ENCODE results near the gene NTMT1. TPM values are rescaled to one million over a fixed set of nuclear protein-coding genes. Genes with fewer than 3 reads are reported as not detected.

The NTMT1 gene
- total and polyA plus RNA-seq, 2 experiments from 2014 or later, result 20.8 to 81.4 TPM

DNA sequence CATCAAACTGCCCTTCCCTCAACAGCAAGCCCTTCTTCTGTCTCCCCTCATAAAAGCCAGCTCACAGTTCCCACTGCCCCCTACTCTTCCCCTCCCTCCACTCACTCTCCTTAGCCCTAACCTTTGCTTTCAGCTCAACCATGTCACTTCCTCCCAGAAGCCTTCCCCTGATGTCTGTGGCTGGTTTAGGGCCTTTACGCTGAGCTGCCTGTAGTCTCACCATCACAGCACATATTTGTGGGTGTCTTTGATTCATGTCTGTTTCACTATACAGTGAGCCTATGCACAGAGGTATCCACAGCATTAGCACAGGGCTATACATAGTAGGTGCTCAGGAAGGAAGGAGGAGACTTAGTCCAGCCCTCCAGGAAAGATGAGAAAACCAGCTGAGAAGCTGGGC, 39.7 kb upstream of the NTMT1 start:
- Histone ChIP-seq H2AFZ (no peak overlapping the region), H3K36me3 (replicated peaks; ENCODE audit: insufficient read depth, low read depth) (no peaks in the 10 kb centered on the region), H3K27me3 (no peaks in the 10 kb centered on the region), H3K79me2 (no peaks in the 10 kb centered on the region), H3K4me1 (ENCODE audit: insufficient read depth) (peaks cover 10% of the 10 kb centered on the region), H3K9me2 (replicated peaks; ENCODE audit: insufficient read depth) (no peaks in the 10 kb centered on the region), H3K4me3 (no peak overlapping the region), H3K9me3 (ENCODE audit: low read depth) (no peaks in the 10 kb centered on the region), H3K27ac (no peak overlapping the region), H3K4me2 (no peak overlapping the region), H4K20me1 (ENCODE audit: insufficient read depth, poor library complexity, severe bottlenecking) (no peaks in the 10 kb centered on the region)
- 100% methylated on average over 1 of the region's 1 CpG for WGBS (ENCODE audit: low lambda C conversion rate, missing lambda C conversion rate)
- no peak for DNase-seq (ENCODE audit: low spot score)
- TF ChIP-seq EZH2 (IDR thresholded peaks at IDR 0.05; ENCODE audit: borderline replicate concordance) (no peak), EZH2phosphoT487 (IDR thresholded peaks at IDR 0.05; ENCODE audit: low read depth, severe bottlenecking, unreplicated experiment) (no peak)
- TF ChIP-seq, protein P1, sequence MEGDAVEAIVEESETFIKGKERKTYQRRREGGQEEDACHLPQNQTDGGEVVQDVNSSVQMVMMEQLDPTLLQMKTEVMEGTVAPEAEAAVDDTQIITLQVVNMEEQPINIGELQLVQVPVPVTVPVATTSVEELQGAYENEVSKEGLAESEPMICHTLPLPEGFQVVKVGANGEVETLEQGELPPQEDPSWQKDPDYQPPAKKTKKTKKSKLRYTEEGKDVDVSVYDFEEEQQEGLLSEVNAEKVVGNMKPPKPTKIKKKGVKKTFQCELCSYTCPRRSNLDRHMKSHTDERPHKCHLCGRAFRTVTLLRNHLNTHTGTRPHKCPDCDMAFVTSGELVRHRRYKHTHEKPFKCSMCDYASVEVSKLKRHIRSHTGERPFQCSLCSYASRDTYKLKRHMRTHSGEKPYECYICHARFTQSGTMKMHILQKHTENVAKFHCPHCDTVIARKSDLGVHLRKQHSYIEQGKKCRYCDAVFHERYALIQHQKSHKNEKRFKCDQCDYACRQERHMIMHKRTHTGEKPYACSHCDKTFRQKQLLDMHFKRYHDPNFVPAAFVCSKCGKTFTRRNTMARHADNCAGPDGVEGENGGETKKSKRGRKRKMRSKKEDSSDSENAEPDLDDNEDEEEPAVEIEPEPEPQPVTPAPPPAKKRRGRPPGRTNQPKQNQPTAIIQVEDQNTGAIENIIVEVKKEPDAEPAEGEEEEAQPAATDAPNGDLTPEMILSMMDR (IDR thresholded peaks at IDR 0.05; ENCODE audit: poor library complexity), result no peak

DNA sequence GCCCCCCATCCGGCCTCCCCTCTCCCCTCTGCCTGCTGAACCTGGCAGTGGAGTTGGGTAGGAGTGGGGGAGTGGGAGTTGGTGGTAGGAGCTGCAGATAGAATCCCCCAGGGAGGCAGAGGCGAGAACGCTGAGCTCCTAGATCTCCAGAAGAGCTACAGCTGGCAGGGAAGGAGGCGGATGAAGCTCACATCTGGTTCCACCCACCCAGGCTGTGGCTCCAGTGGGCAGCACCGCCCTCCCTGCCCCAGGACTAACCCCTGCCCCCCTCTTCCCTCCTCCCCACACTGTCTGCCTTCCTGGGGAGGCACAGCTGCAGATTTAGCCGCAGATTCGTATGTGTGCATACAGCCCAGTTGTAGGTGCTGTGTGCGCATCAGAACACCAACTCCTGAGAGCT, 39.3 kb upstream of the NTMT1 start:
- no peaks in the 10 kb centered on the region for H3K36me3 ChIP-seq (replicated peaks; ENCODE audit: insufficient read depth, low read depth)
- DNase-seq (ENCODE audit: low spot score), result no peak
- H3K27ac ChIP-seq, result peak overlapping the region; percentile 22
- no peak overlapping the region for H3K4me2 ChIP-seq
- no peaks in the 10 kb centered on the region for H4K20me1 ChIP-seq (ENCODE audit: insufficient read depth, poor library complexity, severe bottlenecking)
- H3K4me1 ChIP-seq (ENCODE audit: insufficient read depth), result peaks cover 10% of the 10 kb centered on the region
- no peaks in the 10 kb centered on the region for H3K79me2 ChIP-seq
- no peaks in the 10 kb centered on the region for H3K9me2 ChIP-seq (replicated peaks; ENCODE audit: insufficient read depth)
- no peak for TF ChIP-seq EZH2phosphoT487 (IDR thresholded peaks at IDR 0.05; ENCODE audit: low read depth, severe bottlenecking, unreplicated experiment)
- no peak for TF ChIP-seq EZH2 (IDR thresholded peaks at IDR 0.05; ENCODE audit: borderline replicate concordance)
- TF ChIP-seq, protein P1 (IDR thresholded peaks at IDR 0.05; ENCODE audit: poor library complexity), result no peak
- no peaks in the 10 kb centered on the region for H3K27me3 ChIP-seq
- no peak overlapping the region for H3K4me3 ChIP-seq
- 72% methylated on average over 5 of the region's 8 CpGs for WGBS (ENCODE audit: low lambda C conversion rate, missing lambda C conversion rate)
- H2AFZ ChIP-seq, result no peak overlapping the region
- no peaks in the 10 kb centered on the region for H3K9me3 ChIP-seq (ENCODE audit: low read depth)

DNA sequence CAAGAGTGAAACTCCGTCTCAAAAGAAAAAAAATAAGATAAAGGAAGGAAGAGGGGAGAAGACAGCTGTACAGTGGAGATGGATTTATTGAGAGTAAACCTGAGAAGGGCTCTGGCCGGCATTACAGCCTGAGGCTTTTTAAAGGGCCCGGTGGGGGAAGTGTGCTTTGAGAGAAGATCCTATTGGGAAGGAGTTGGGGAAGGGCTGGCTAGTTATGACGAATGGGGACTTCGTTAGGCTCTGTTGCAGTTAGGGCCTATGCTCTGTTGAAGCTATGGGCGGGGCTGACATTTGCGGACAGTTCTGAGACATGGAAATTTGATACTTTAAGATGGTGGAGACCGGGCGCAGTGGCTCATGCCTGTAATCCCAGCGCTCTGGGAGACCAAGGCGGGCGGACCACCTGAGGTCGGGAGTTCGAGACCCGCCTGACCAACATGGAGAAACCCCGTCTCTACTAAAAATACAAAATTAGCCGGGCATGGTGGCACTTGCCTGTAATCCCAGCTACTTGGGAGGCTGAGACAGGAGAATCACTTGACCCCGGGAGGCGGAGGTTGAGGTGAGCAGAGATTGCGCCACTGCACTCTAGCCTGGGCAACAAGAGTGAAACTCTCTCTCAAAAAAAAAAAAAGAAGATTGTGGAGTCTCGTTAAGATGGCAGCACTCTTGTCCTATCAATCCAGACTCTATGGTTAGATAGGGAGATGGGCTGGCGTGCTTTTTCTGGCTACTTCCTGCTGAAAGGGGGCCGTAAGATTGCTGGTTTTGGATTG, 38.3 kb upstream of the NTMT1 start:
- TF ChIP-seq EZH2phosphoT487 (IDR thresholded peaks at IDR 0.05; ENCODE audit: low read depth, severe bottlenecking, unreplicated experiment), result no peak
- TF ChIP-seq, protein P1 (IDR thresholded peaks at IDR 0.05; ENCODE audit: poor library complexity), result no peak
- Histone ChIP-seq H3K27ac (peak overlapping the region; percentile 22), H3K36me3 (replicated peaks; ENCODE audit: insufficient read depth, low read depth) (no peaks in the 10 kb centered on the region), H3K9me2 (replicated peaks; ENCODE audit: insufficient read depth) (no peaks in the 10 kb centered on the region), H3K9me3 (ENCODE audit: low read depth) (no peaks in the 10 kb centered on the region), H3K4me3 (no peak overlapping the region), H3K4me2 (no peak overlapping the region), H3K4me1 (ENCODE audit: insufficient read depth) (peaks cover 10% of the 10 kb centered on the region), H3K79me2 (no peaks in the 10 kb centered on the region), H3K27me3 (no peaks in the 10 kb centered on the region), H2AFZ (no peak overlapping the region), H4K20me1 (ENCODE audit: insufficient read depth, poor library complexity, severe bottlenecking) (no peaks in the 10 kb centered on the region)
- WGBS (ENCODE audit: low lambda C conversion rate, missing lambda C conversion rate), result 75% methylated on average over 23 of the region's 23 CpGs
- DNase-seq (ENCODE audit: low spot score), result no peak

Data from hepatocyte (in vitro differentiated cells).